DND-41 (cell line): ENCODE measurements around the gene ADPRHL1.
A peak's percentile ranks its signal among the peaks of the same experiment; 100 is the strongest.
"Not testable (repeated sequence)": the region's sequence is repeated elsewhere in the genome, so short reads cannot be mapped to it uniquely, and the experiment has no call there.

ENCODE experiments used
- ATAC-seq: fragments of 200-7000 bp; cut with Tn5 transposase; 3 replicates; pipeline ENCODE4 v1.9.1; 2021; ENCODE audit warnings: low read depth; ENCODE audit not compliant: insufficient read depth
- DNase-seq: peaks from one replicate; pipeline ENCODE4 v3.0.0-alpha.2; 2020
- H2AFZ ChIP-seq: 2 replicates; pipeline ENCODE4 v1.6.0; 2012; ENCODE audit warnings: low read depth, low read length
- H3K27ac ChIP-seq: 2 replicates; pipeline ENCODE4 v1.5.1; 2012; ENCODE audit warnings: low read length, inconsistent platforms
- H3K27me3 ChIP-seq: fragments of 200-600 bp; sonication (generic); 2 replicates; pipeline ENCODE4 v1.6.0; 2012; ENCODE audit warnings: low read length, mild to moderate bottlenecking, inconsistent platforms; ENCODE audit not compliant: insufficient read depth, poor library complexity
- H3K36me3 ChIP-seq: 2 replicates; pipeline ENCODE4 v1.5.1; 2012; ENCODE audit warnings: low read length, inconsistent platforms; ENCODE audit not compliant: insufficient read depth
- H3K4me1 ChIP-seq: 2 replicates; pipeline ENCODE4 v1.5.1; 2012; ENCODE audit warnings: mild to moderate bottlenecking, low read length; ENCODE audit not compliant: insufficient read depth
- H3K4me2 ChIP-seq: 2 replicates; pipeline ENCODE4 v1.6.0; 2012; ENCODE audit warnings: mild to moderate bottlenecking, moderate library complexity, low read length, inconsistent platforms; ENCODE audit not compliant: insufficient read depth
- H3K4me3 ChIP-seq, 2 experiments: fragments of 200-600 bp in 1 of 2; shearing (Covaris generic) in 1 of 2; 2 replicates each; pipeline ENCODE4 v1.5.1; 2012 to 2016; ENCODE audit warnings: inconsistent platforms in 2 of 2, low read length in 2 of 2, mild to moderate bottlenecking in 2 of 2, low read depth in 1 of 2, moderate library complexity in 1 of 2
- H3K79me2 ChIP-seq: 2 replicates; pipeline ENCODE4 v1.6.0; 2012; ENCODE audit warnings: low read length, inconsistent platforms; ENCODE audit not compliant: insufficient read depth
- H3K9ac ChIP-seq: 2 replicates; pipeline ENCODE4 v1.6.0; 2012; ENCODE audit warnings: low read depth, mild to moderate bottlenecking, inconsistent platforms, low read length, moderate library complexity
- H3K9me3 ChIP-seq: 2 replicates; pipeline ENCODE4 v1.5.1; 2012; ENCODE audit warnings: low read length, moderate library complexity, mild to moderate bottlenecking, inconsistent platforms; ENCODE audit not compliant: insufficient read depth, severe bottlenecking
- H4K20me1 ChIP-seq: 2 replicates; pipeline ENCODE4 v1.6.0; 2012; ENCODE audit warnings: low read length; ENCODE audit not compliant: insufficient read depth
- CTCF ChIP-seq: IDR thresholded peaks from 2 replicates; pipeline ENCODE4 v1.5.1; 2012; ENCODE audit warnings: borderline replicate concordance, low read length, moderate library complexity, mild to moderate bottlenecking; ENCODE audit not compliant: poor library complexity, severe bottlenecking; ENCODE audit errors: extremely low read depth
- EZH2 ChIP-seq: IDR thresholded peaks from 3 replicates; pipeline ENCODE4 v1.6.1; 2012; ENCODE audit warnings: borderline replicate concordance, low read depth, mild to moderate bottlenecking, moderate library complexity, low read length, inconsistent platforms; ENCODE audit not compliant: severe bottlenecking

Gene ADPRHL1

GRCh38 chr13:113450861-113451620 is 2.2 kb downstream of the ADPRHL1 start:
- H3K27ac ChIP-seq, H3K4me2 ChIP-seq: not testable (repeated sequence)
- DNase-seq: peak; percentile 49

GRCh38 chr13:113450348-113450744 is 2.9 kb downstream of the ADPRHL1 start:
- not testable (repeated sequence) for DNase-seq, H3K9me3 ChIP-seq, ATAC-seq, H3K4me3 ChIP-seq, H3K4me2 ChIP-seq, H3K27me3 ChIP-seq, H3K9ac ChIP-seq, H3K36me3 ChIP-seq, H3K79me2 ChIP-seq, H3K27ac ChIP-seq, H2AFZ ChIP-seq
- Histone ChIP-seq H4K20me1 (peaks cover 37% of the 10 kb centered on the region), H3K4me1 (peaks cover 15% of the 10 kb centered on the region)

More at GRCh38 chr13:113450861-113451620, 2.2 kb downstream of the ADPRHL1 start:
- Histone ChIP-seq H3K36me3 (peaks cover 15% of the 10 kb centered on the region), H4K20me1 (peaks cover 40% of the 10 kb centered on the region)
- H2AFZ ChIP-seq, H3K27me3 ChIP-seq, H3K79me2 ChIP-seq, H3K4me1 ChIP-seq, ATAC-seq, H3K9ac ChIP-seq, H3K4me3 ChIP-seq, H3K9me3 ChIP-seq: not testable (repeated sequence)
- peak; percentile 22 for TF ChIP-seq CTCF

- H4K20me1 ChIP-seq: peaks cover 38% of the 10 kb centered on the region
- no peak overlapping the region for H3K4me2 ChIP-seq
- H3K4me1 ChIP-seq: peaks cover 20% of the 10 kb centered on the region
- no peak overlapping the region for H3K4me3 ChIP-seq
- H3K79me2 ChIP-seq: no peaks in the 10 kb centered on the region
- ATAC-seq: no peak
- no peak overlapping the region for H3K27ac ChIP-seq
- H3K9ac ChIP-seq: no peak overlapping the region
- no peaks in the 10 kb centered on the region for H3K27me3 ChIP-seq
- H3K9me3 ChIP-seq: no peaks in the 10 kb centered on the region
- TF ChIP-seq CTCF (no peak), EZH2 (no peak)
- no peak for DNase-seq
- no peak overlapping the region for H2AFZ ChIP-seq
- peaks cover 3% of the 10 kb centered on the region; the same call in 1 of the 2 replicates for H3K36me3 ChIP-seq
Measured at GRCh38 chr13:113449693-113450347, 3.5 kb downstream of the ADPRHL1 start.

DNA sequence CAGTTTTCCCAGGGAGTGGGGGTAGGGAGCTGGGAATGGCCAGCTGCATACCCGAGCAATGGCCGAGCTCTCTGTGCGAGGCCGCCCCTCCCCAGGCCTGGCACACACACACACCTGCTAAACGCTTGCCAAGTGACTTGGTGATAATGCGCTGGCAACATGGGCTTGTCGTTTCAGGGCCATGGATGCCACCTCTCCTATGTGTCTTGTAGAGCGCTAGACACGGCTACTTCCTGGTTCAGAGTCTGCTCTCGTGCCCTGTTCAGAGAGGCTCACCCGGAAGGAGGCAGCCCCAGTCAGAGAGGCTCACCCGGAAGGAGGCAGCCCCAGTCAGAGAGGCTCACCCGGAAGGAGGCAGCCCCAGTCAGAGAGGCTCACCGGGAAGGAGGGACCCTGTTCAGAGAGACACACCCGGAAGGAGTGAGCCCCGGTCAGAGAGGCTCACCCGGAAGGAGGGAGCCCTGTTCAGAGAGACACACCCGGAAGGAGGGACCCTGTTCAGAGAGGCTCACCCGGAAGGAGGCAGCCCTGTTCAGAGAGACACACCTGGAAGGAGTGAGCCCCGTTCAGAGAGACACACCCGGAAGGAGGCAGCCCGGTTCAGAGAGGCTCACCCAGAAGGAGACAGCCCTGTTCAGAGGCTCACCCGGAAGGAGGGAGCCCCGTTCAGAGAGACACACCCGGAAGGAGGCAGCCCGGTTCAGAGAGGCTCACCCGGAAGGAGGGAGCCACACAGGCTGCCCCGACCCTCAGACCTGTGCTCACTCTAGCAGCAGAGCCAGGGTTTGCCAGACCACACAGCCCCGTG is 4.2 kb downstream of the ADPRHL1 start:
- Histone ChIP-seq H3K9ac (no peak overlapping the region), H3K9me3 (no peaks in the 10 kb centered on the region), H3K4me3 (no peak overlapping the region), H3K79me2 (no peaks in the 10 kb centered on the region), H3K4me1 (peaks cover 21% of the 10 kb centered on the region), H4K20me1 (peaks cover 37% of the 10 kb centered on the region), H3K4me2 (no peak overlapping the region), H2AFZ (no peak overlapping the region), H3K27me3 (no peaks in the 10 kb centered on the region), H3K27ac (no peak overlapping the region), H3K36me3 (no peaks in the 10 kb centered on the region)
- no peak for ATAC-seq
- no peak for DNase-seq
- no peak for TF ChIP-seq EZH2
- no peak for TF ChIP-seq CTCF
